HCT116 (cell line): ENCODE measurements around the gene CYP2S1. TPM values are rescaled to one million over a fixed set of nuclear protein-coding genes. Genes with fewer than 3 reads are reported as not detected.

Experiments used
- ATAC-seq: fragments of 200-7000 bp; cut with Tn5 transposase; 2 replicates; pipeline ENCODE4 v1.9.1; 2020; ENCODE audit warnings: mild to moderate bottlenecking, moderate library complexity
- BruUV-seq: library from RNA; stranded (reverse); fragments of 400-500 nt; replicated peaks from 2 replicates; lab custom pipeline; 2021; lab: Mats Ljungman, UMichigan
- CTCF ChIA-PET: fragments of 300-600 bp; sonication (Branson Sonifier 250); formaldehyde crosslinking; loops from one replicate; lab custom pipeline; 2021; ENCODE audit warnings: antibody characterized with exemption; lab: Charles Lee
- POLR2A ChIA-PET: fragments of 300-600, 350-600 bp; sonication (Branson Sonifier 250); formaldehyde crosslinking; loops from one replicate; lab custom pipeline; 2021; ENCODE audit warnings: antibody characterized with exemption; lab: Charles Lee
- RAD21 ChIA-PET, 2 experiments: fragments of 300-600 bp; sonication (Branson Sonifier 250); formaldehyde crosslinking; loops; one replicate each; lab custom pipeline; 2023; ENCODE audit warnings: low total read pairs in 2 of 2; ENCODE audit not compliant: uncharacterized antibody in 2 of 2, unreplicated experiment in 2 of 2, low non-redundant PET in 1 of 2; lab: Charles Lee
- DNase-seq: peaks from one replicate; pipeline ENCODE4 v3.0.0-alpha.2; 2010; ENCODE audit warnings: low read depth, low spot score
- H2AFZ ChIP-seq: fragments of 200-600 bp; shearing (Covaris generic), sonication (generic); 2 replicates; pipeline ENCODE4 v1.6.1; 2017; ENCODE audit warnings: low read depth, mixed run types, mixed read lengths, antibody characterized with exemption, low read length; ENCODE audit not compliant: poor library complexity, severe bottlenecking
- H3K27ac ChIP-seq: 2 replicates; pipeline ENCODE4 v1.5.1; 2012; ENCODE audit warnings: low read depth, low read length
- H3K27me3 ChIP-seq: fragments of 200-600 bp; sonication (generic); 2 replicates; pipeline ENCODE4 v1.6.1; 2016; ENCODE audit warnings: mixed run types, low read length, mixed read lengths; ENCODE audit not compliant: insufficient read depth
- H3K36me3 ChIP-seq, 2 experiments: fragments of 200-500 bp in 1 of 2; fragments of 200-600 bp in 1 of 2; sonication (Bioruptor generic) in 1 of 2; sonication (generic) in 1 of 2; 2 replicates each; pipeline versions ENCODE4 v1.5.1 to v1.6.1; 2014 to 2016; ENCODE audit warnings: low read length in 2 of 2, inconsistent platforms in 1 of 2, mixed read lengths in 1 of 2, mixed run types in 1 of 2; ENCODE audit not compliant: insufficient read depth in 2 of 2, control insufficient read depth in 1 of 2
- H3K4me1 ChIP-seq, 2 experiments: fragments of 200-600 bp in 1 of 2; sonication (generic) in 1 of 2; 2 replicates each; pipeline versions ENCODE4 v1.5.1 to v1.6.1; 2012 to 2017; ENCODE audit warnings: low read length in 2 of 2, inconsistent platforms in 1 of 2, mild to moderate bottlenecking in 1 of 2, mixed read lengths in 1 of 2, mixed run types in 1 of 2, moderate library complexity in 1 of 2; ENCODE audit not compliant: insufficient read depth in 2 of 2, control insufficient read depth in 1 of 2
- H3K4me2 ChIP-seq: fragments of 200-600 bp; sonication (generic); 2 replicates; pipeline ENCODE4 v1.6.1; 2017; ENCODE audit warnings: mixed run types, low read length, mixed read lengths
- H3K4me3 ChIP-seq, 2 experiments: fragments of 200-600 bp in 1 of 2; sonication (generic) in 1 of 2; replicated peaks in 1 of 2; 2 replicates each; pipeline ENCODE4 v1.5.1; 2011 to 2016; ENCODE audit warnings: low read length in 2 of 2, control low read depth in 1 of 2, low read depth in 1 of 2, mild to moderate bottlenecking in 1 of 2, mixed read lengths in 1 of 2, mixed run types in 1 of 2
- H3K79me2 ChIP-seq: fragments of 200-600 bp; sonication (generic); 2 replicates; pipeline ENCODE4 v1.6.1; 2017; ENCODE audit warnings: mild to moderate bottlenecking, mixed run types, low read length, moderate library complexity, mixed read lengths; ENCODE audit not compliant: insufficient read depth
- H3K9ac ChIP-seq: fragments of 200-600 bp; sonication (generic); 2 replicates; pipeline ENCODE4 v1.6.1; 2016; ENCODE audit warnings: low read length, mixed read lengths
- H3K9me2 ChIP-seq: fragments of 200-600 bp; sonication (generic), shearing (Covaris generic); 2 replicates; pipeline ENCODE4 v1.6.1; 2017; ENCODE audit warnings: mixed run types, mild to moderate bottlenecking, moderate library complexity; ENCODE audit not compliant: insufficient read depth
- H3K9me3 ChIP-seq, 2 experiments: fragments of 200-500 bp in 1 of 2; fragments of 200-600 bp in 1 of 2; sonication (Bioruptor generic) in 1 of 2; sonication (generic) in 1 of 2; 2 replicates each; pipeline ENCODE4 v1.6.1; 2014 to 2017; ENCODE audit warnings: low read length in 2 of 2, mixed read lengths in 2 of 2, inconsistent platforms in 1 of 2, low read depth in 1 of 2, mild to moderate bottlenecking in 1 of 2, mixed run types in 1 of 2, moderate library complexity in 1 of 2; ENCODE audit not compliant: control insufficient read depth in 1 of 2, insufficient read depth in 1 of 2
- H4K20me1 ChIP-seq: fragments of 200-600 bp; sonication (generic), shearing (Covaris generic); 2 replicates; pipeline ENCODE4 v1.6.1; 2017; ENCODE audit warnings: mixed run types, mild to moderate bottlenecking, moderate library complexity; ENCODE audit not compliant: insufficient read depth
- EZH2phosphoT487 ChIP-seq: fragments of 200-600 bp; IDR thresholded peaks from 2 replicates; pipeline ENCODE4 v1.6.1; 2018; ENCODE audit warnings: antibody characterized with exemption, borderline replicate concordance
- FOSL1 ChIP-seq: IDR thresholded peaks from 2 replicates; pipeline ENCODE4 v1.6.1; 2012; ENCODE audit warnings: low read depth
- JUND ChIP-seq: IDR thresholded peaks from 2 replicates; pipeline ENCODE4 v1.6.1; 2012
- MAX ChIP-seq: IDR thresholded peaks from 2 replicates; pipeline ENCODE4 v1.6.1; 2012
- POLR2A ChIP-seq: IDR thresholded peaks from 2 replicates; pipeline ENCODE4 v1.7.0; 2011; ENCODE audit warnings: borderline replicate concordance; ENCODE audit not compliant: insufficient read depth, insufficient read length; ENCODE audit errors: extremely low read depth
- RAD21 ChIP-seq: IDR thresholded peaks from 2 replicates; pipeline ENCODE4 v1.6.1; 2012; ENCODE audit warnings: low read depth, mild to moderate bottlenecking
- SIN3A ChIP-seq: IDR thresholded peaks from 2 replicates; pipeline ENCODE4 v1.6.1; 2012; ENCODE audit warnings: low read depth
- SP1 ChIP-seq: IDR thresholded peaks from 2 replicates; pipeline ENCODE4 v1.6.1; 2012; ENCODE audit warnings: low read depth
- SRF ChIP-seq: IDR thresholded peaks from 2 replicates; pipeline ENCODE4 v1.6.1; 2012; ENCODE audit warnings: low read depth
- TCF7L2 ChIP-seq: IDR thresholded peaks from 2 replicates; pipeline ENCODE4 v1.7.0; 2011; ENCODE audit warnings: borderline replicate concordance, inconsistent platforms; ENCODE audit not compliant: insufficient read depth, insufficient read length; ENCODE audit errors: extremely low read depth
- ZFX ChIP-seq: fragments of 450-650 bp; IDR thresholded peaks from 2 replicates; pipeline ENCODE4 v1.6.1; 2017
- ZNF274 ChIP-seq: fragments of 200-500 bp; sonication (Bioruptor generic); IDR thresholded peaks from 2 replicates; pipeline ENCODE4 v1.6.1; 2014; ENCODE audit warnings: mild to moderate bottlenecking, low read depth, low read length, inconsistent platforms
- intact Hi-C: fragments of 100-400 bp; cut with micrococcal nuclease; formaldehyde crosslinking; loops from 2 replicates; pipeline ENCODE4 v1.10.0; 2022
- total RNA-seq: library from RNA; stranded (reverse); gene quantifications from one replicate; pipeline ENCODE4 v1.2.1, GENCODE V29; 2021; ENCODE audit not compliant: unreplicated experiment
- TF ChIP-seq, protein P1 (sequence below): IDR thresholded peaks from 2 replicates; pipeline ENCODE4 v1.6.1; 2012
- TF ChIP-seq, protein P2 (sequence below): IDR thresholded peaks from 2 replicates; pipeline ENCODE4 v1.6.1; 2012; ENCODE audit warnings: low read depth
- TF ChIP-seq, protein P3 (sequence below): IDR thresholded peaks from 2 replicates; pipeline ENCODE4 v1.6.1; 2011; ENCODE audit warnings: mild to moderate bottlenecking, low read length, moderate library complexity; ENCODE audit not compliant: insufficient replicate concordance; ENCODE audit errors: extremely low read depth

CYP2S1 gene
- total RNA-seq, 1 experiment from 2014 or later, result 17.6 TPM

GRCh38 chr19:41193430-41194156 lies 574 bp downstream of the CYP2S1 start:
- ATAC-seq, result peak; percentile 33

More at GRCh38 chr19:41193430-41194156, 574 bp downstream of the CYP2S1 start:
- Histone ChIP-seq H3K4me1 (peaks cover 12 to 23% of the 10 kb centered on the region in 2 experiments), H3K9ac (peak overlapping the region; percentile 71), H3K27ac (peak overlapping the region; percentile 78), H3K9me2 (no peaks in the 10 kb centered on the region), H2AFZ (peak overlapping the region; percentile 86), H3K36me3 (0 out of 4 replicates have a peak, but pooled peaks cover 0 to 3% of the 10 kb centered on the region in 2 experiments), H3K4me3 (peak overlapping the region; percentile 75 to 79), H3K4me2 (peak overlapping the region; percentile 86), H3K9me3 (no peaks in the 10 kb centered on the region), H4K20me1 (no peaks in the 10 kb centered on the region), H3K27me3 (no peaks in the 10 kb centered on the region), H3K79me2 (no peaks in the 10 kb centered on the region)
- RAD21 ChIA-PET, result no interaction called here
- CTCF ChIA-PET, result interaction anchor here (0.6 to 3.3 kb wide), 5 partner anchors 10 to 513 kb away, joined by 3 to 17 read pairs (median 3); no protein-coding TSS in a partner anchor
- POLR2A ChIA-PET, result interaction anchor here (0.6 to 1.8 kb wide), 4 partner anchors 9 to 70 kb away, joined by 3 to 8 read pairs (median 6); partner anchors contain the start of gene HNRNPUL1
- intact Hi-C loops, result no loop called here
- TF ChIP-seq SP1, result no peak
- TF ChIP-seq TCF7L2, result no peak
- TF ChIP-seq ZFX, result no peak
- TF ChIP-seq JUND, result no peak
- TF ChIP-seq, protein P1, sequence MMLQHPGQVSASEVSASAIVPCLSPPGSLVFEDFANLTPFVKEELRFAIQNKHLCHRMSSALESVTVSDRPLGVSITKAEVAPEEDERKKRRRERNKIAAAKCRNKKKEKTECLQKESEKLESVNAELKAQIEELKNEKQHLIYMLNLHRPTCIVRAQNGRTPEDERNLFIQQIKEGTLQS, result no peak
- TF ChIP-seq FOSL1, result no peak
- no peak for TF ChIP-seq SRF
- TF ChIP-seq, protein P2, sequence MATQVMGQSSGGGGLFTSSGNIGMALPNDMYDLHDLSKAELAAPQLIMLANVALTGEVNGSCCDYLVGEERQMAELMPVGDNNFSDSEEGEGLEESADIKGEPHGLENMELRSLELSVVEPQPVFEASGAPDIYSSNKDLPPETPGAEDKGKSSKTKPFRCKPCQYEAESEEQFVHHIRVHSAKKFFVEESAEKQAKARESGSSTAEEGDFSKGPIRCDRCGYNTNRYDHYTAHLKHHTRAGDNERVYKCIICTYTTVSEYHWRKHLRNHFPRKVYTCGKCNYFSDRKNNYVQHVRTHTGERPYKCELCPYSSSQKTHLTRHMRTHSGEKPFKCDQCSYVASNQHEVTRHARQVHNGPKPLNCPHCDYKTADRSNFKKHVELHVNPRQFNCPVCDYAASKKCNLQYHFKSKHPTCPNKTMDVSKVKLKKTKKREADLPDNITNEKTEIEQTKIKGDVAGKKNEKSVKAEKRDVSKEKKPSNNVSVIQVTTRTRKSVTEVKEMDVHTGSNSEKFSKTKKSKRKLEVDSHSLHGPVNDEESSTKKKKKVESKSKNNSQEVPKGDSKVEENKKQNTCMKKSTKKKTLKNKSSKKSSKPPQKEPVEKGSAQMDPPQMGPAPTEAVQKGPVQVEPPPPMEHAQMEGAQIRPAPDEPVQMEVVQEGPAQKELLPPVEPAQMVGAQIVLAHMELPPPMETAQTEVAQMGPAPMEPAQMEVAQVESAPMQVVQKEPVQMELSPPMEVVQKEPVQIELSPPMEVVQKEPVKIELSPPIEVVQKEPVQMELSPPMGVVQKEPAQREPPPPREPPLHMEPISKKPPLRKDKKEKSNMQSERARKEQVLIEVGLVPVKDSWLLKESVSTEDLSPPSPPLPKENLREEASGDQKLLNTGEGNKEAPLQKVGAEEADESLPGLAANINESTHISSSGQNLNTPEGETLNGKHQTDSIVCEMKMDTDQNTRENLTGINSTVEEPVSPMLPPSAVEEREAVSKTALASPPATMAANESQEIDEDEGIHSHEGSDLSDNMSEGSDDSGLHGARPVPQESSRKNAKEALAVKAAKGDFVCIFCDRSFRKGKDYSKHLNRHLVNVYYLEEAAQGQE, result no peak
- TF ChIP-seq MAX, result no peak
- no peak for TF ChIP-seq SIN3A
- TF ChIP-seq POLR2A, result no peak
- no peak for TF ChIP-seq ZNF274
- TF ChIP-seq, protein P3, sequence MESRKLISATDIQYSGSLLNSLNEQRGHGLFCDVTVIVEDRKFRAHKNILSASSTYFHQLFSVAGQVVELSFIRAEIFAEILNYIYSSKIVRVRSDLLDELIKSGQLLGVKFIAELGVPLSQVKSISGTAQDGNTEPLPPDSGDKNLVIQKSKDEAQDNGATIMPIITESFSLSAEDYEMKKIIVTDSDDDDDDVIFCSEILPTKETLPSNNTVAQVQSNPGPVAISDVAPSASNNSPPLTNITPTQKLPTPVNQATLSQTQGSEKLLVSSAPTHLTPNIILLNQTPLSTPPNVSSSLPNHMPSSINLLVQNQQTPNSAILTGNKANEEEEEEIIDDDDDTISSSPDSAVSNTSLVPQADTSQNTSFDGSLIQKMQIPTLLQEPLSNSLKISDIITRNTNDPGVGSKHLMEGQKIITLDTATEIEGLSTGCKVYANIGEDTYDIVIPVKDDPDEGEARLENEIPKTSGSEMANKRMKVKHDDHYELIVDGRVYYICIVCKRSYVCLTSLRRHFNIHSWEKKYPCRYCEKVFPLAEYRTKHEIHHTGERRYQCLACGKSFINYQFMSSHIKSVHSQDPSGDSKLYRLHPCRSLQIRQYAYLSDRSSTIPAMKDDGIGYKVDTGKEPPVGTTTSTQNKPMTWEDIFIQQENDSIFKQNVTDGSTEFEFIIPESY, result no peak
- TF ChIP-seq RAD21, result no peak
- no peak for TF ChIP-seq EZH2phosphoT487
- BruUV-seq, result no TSS peak
- DNase-seq, result no peak
